Keratinocyte (primary cell): ENCODE results near the gene ADCYAP1R1. TPM values are rescaled to one million over a fixed set of nuclear protein-coding genes. Genes with fewer than 3 reads are reported as not detected.

ENCODE experiments used
- DNase-seq: peaks from one replicate; pipeline ENCODE4 v3.0.0-alpha.2; 2011; ENCODE audit warnings: low read depth, missing footprints, low spot score
- FAIRE-seq: peaks from 2 replicates; lab custom pipeline; 2011; peaks lifted over from hg19 to GRCh38; lab: Jason Lieb, UNC
- H2AFZ ChIP-seq: 2 replicates; pipeline ENCODE4 v1.6.0; 2012; ENCODE audit warnings: low read length, control low read depth, inconsistent platforms; ENCODE audit not compliant: control insufficient read depth
- H3K27ac ChIP-seq: 2 replicates; pipeline ENCODE4 v1.5.1; 2011; ENCODE audit warnings: low read length; ENCODE audit not compliant: control insufficient read depth, insufficient read depth
- H3K27me3 ChIP-seq: 3 replicates; pipeline ENCODE4 v1.6.0; 2011; ENCODE audit warnings: low read length; ENCODE audit not compliant: control insufficient read depth, insufficient read depth; ENCODE audit errors: extremely low read depth
- H3K36me3 ChIP-seq, 2 experiments: 2 replicates in 1 of 2; 3 replicates in 1 of 2; pipeline ENCODE4 v1.5.1; 2011; ENCODE audit warnings: low read length in 2 of 2, mild to moderate bottlenecking in 1 of 2; ENCODE audit not compliant: control insufficient read depth in 2 of 2, insufficient read depth in 2 of 2; ENCODE audit errors: extremely low read depth in 1 of 2
- H3K4me1 ChIP-seq: 3 replicates; pipeline ENCODE4 v1.5.1; 2011; ENCODE audit warnings: low read length; ENCODE audit not compliant: control insufficient read depth, insufficient read depth; ENCODE audit errors: extremely low read depth
- H3K4me2 ChIP-seq: 3 replicates; pipeline ENCODE4 v1.6.0; 2011; ENCODE audit warnings: low read depth, low read length; ENCODE audit not compliant: control insufficient read depth, insufficient read depth; ENCODE audit errors: extremely low read depth
- H3K4me3 ChIP-seq, 3 experiments: fragments of 200-600 bp in 1 of 3; sonication (generic) in 1 of 3; 2 replicates in 2 of 3; 3 replicates in 1 of 3; pipeline ENCODE4 v1.5.1; 2011 to 2016; ENCODE audit warnings: low read length in 3 of 3, mild to moderate bottlenecking in 3 of 3, control low read depth in 2 of 3, inconsistent platforms in 1 of 3, low read depth in 1 of 3, mixed read lengths in 1 of 3, mixed run types in 1 of 3, moderate library complexity in 1 of 3; ENCODE audit not compliant: control insufficient read depth in 2 of 3, insufficient read depth in 2 of 3; ENCODE audit errors: extremely low read depth in 1 of 3
- H3K79me2 ChIP-seq: 2 replicates; pipeline ENCODE4 v1.6.0; 2012; ENCODE audit warnings: low read length; ENCODE audit not compliant: control insufficient read depth, insufficient read depth
- H3K9ac ChIP-seq: 3 replicates; pipeline ENCODE4 v1.6.0; 2011; ENCODE audit warnings: low read length; ENCODE audit not compliant: control insufficient read depth, insufficient read depth; ENCODE audit errors: extremely low read depth
- H3K9me1 ChIP-seq: 3 replicates; pipeline ENCODE4 v1.6.0; 2011; ENCODE audit warnings: low read length; ENCODE audit not compliant: control insufficient read depth, insufficient read depth; ENCODE audit errors: extremely low read depth
- H3K9me3 ChIP-seq: 2 replicates; pipeline ENCODE4 v1.5.1; 2012; ENCODE audit warnings: low read depth, low read length; ENCODE audit not compliant: control insufficient read depth
- H4K20me1 ChIP-seq: 3 replicates; pipeline ENCODE4 v1.6.0; 2011; ENCODE audit warnings: low read length; ENCODE audit not compliant: control insufficient read depth, insufficient read depth; ENCODE audit errors: extremely low read depth
- CTCF ChIP-seq, 3 experiments: IDR thresholded peaks in 1 of 3; conservative IDR thresholded peaks in 1 of 3; optimal IDR thresholded peaks in 1 of 3; 2 replicates in 2 of 3; 3 replicates in 1 of 3; pipeline versions ENCODE3 to v1.5.1; 2011; ENCODE audit warnings: low read length in 3 of 3, mild to moderate bottlenecking in 3 of 3, moderate library complexity in 2 of 3, control low read depth in 1 of 3, inconsistent platforms in 1 of 3; ENCODE audit not compliant: insufficient read depth in 2 of 3; ENCODE audit errors: extremely low read depth in 1 of 3
- EZH2 ChIP-seq: IDR thresholded peaks from one replicate; pipeline ENCODE4 v1.6.1; 2012; ENCODE audit warnings: inconsistent platforms, mild to moderate bottlenecking, low read length, moderate library complexity
- dilution Hi-C: fragments of 300-500 bp; cut with MboI; formaldehyde crosslinking; loops from one replicate; pipeline ENCODE4 v1.7.0; 2020; ENCODE audit warnings: low sequenced_read_pairs; ENCODE audit not compliant: extremely low pct_ligation_motif_present
- polyA plus RNA-seq, 5 experiments: library from polyadenylated mRNA; depleted of rRNA in 3 of 5; stranded (reverse) in 3 of 5; stranded (forward) in 1 of 5; unstranded in 1 of 5; fragments of >200 nt; gene quantifications; 1 replicate in 1 of 5; 2 replicates in 3 of 5; 3 replicates in 1 of 5; pipeline versions ENCODE4 v1.2.1 to v1.2.3, GENCODE V29; 2011 to 2012; ENCODE audit warnings: missing spikeins in 2 of 5, low read depth in 1 of 5, low replicate concordance in 1 of 5

ADCYAP1R1 gene
- polyA plus RNA-seq, 1 donor (not counting 4 experiments of a cell fraction or from before 2014, with no cell fraction given): not detected

DNA sequence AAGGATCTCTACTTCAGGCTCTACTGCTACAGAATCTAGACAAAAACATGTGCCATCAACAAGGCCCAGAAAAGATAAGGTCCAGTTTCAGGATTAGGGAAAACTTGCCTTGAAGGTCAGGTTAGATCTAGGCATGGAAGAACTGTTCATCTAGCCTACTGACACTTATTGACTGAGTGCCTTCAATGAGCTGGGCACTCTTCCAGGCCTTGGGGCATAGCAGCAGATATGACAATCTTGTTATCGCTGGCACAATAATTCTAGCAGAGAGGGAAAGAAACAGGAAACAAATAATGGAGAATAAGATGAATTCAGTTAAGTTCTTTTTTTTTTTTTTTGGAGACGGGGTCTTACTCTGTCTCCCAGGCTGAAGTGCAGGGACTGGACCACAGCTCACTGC, 71.6 kb downstream of the ADCYAP1R1 start:
- TF ChIP-seq EZH2 (no peak), CTCF (optimal IDR thresholded peaks at IDR 0.05 in 1 of 3, IDR thresholded peaks at IDR 0.05 in 1 of 3, conservative IDR thresholded peaks at IDR 0.05 in 1 of 3; ENCODE audit: extremely low read depth in 1 of 3, insufficient read depth in 2 of 3, low read length in 3 of 3) (no peak)
- no peaks in the 10 kb centered on the region for H3K36me3 ChIP-seq
- H3K79me2 ChIP-seq: no peaks in the 10 kb centered on the region
- H3K27me3 ChIP-seq: no peaks in the 10 kb centered on the region
- H3K4me1 ChIP-seq: no peaks in the 10 kb centered on the region
- no peaks in the 10 kb centered on the region for H3K9me1 ChIP-seq
- H3K4me3 ChIP-seq: no peak overlapping the region
- H4K20me1 ChIP-seq: no peaks in the 10 kb centered on the region
- H3K27ac ChIP-seq: no peak overlapping the region
- no peak for FAIRE-seq
- no peak overlapping the region for H3K4me2 ChIP-seq
- H2AFZ ChIP-seq: no peak overlapping the region
- H3K9ac ChIP-seq: no peak overlapping the region
- no peaks in the 10 kb centered on the region for H3K9me3 ChIP-seq
- dilution Hi-C loops: loop anchor here (25.0 kb wide), 2 partner anchors 136 to 311 kb away; no protein-coding TSS in a partner anchor
- DNase-seq: no peak

DNA sequence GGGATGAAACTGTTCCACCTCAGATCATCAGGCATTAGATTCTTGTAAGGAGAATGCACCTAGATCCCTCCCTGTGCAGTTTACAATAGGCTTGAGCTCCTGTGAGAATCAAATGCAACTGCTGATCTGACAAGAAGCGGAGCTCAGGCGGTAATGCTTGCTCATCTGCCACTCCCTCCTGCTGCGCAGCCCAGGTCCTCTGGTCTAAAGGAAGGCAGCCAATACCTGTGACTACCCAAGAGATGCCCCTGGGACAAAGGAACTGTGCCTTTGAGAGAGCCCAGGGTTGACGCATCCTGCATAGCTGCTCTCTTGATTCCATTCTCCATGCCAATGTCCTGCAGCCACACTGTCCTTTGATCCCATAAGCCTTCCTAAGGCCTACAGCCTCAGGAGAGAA, 73.1 kb downstream of the ADCYAP1R1 start:
- Histone ChIP-seq H3K9me1 (no peaks in the 10 kb centered on the region), H2AFZ (no peak overlapping the region), H3K4me1 (no peaks in the 10 kb centered on the region), H3K79me2 (no peaks in the 10 kb centered on the region), H3K27ac (no peak overlapping the region), H3K36me3 (no peaks in the 10 kb centered on the region), H3K4me3 (no peak overlapping the region), H3K27me3 (no peaks in the 10 kb centered on the region), H3K9me3 (no peaks in the 10 kb centered on the region), H4K20me1 (no peaks in the 10 kb centered on the region), H3K9ac (no peak overlapping the region), H3K4me2 (no peak overlapping the region)
- DNase-seq: no peak
- TF ChIP-seq CTCF (optimal IDR thresholded peaks at IDR 0.05 in 1 of 3, IDR thresholded peaks at IDR 0.05 in 1 of 3, conservative IDR thresholded peaks at IDR 0.05 in 1 of 3; ENCODE audit: extremely low read depth in 1 of 3, insufficient read depth in 2 of 3, low read length in 3 of 3) (no peak), EZH2 (no peak)
- dilution Hi-C loops: no loop called here
- FAIRE-seq: no peak
